SU-DHL-6 (cell line): ENCODE measurements around the gene CYP1A1.

ENCODE experiments used
- H2AFZ ChIP-seq: fragments of 200-600 bp; sonication (generic); 2 replicates; pipeline ENCODE4 v1.6.1; 2014; ENCODE audit warnings: low read depth, mild to moderate bottlenecking, moderate library complexity, mixed read lengths, antibody characterized with exemption, low read length; ENCODE audit not compliant: severe bottlenecking
- H3F3A ChIP-seq: fragments of 200-600 bp; shearing (Covaris generic); 2 replicates; pipeline ENCODE4 v1.6.0; 2016; ENCODE audit warnings: antibody characterized with exemption, mild to moderate bottlenecking; ENCODE audit not compliant: insufficient read depth
- H3K27ac ChIP-seq: fragments of 200-600 bp; sonication (generic); 2 replicates; pipeline ENCODE4 v1.5.1; 2016; ENCODE audit warnings: low read depth, mild to moderate bottlenecking, low read length, moderate library complexity, mixed read lengths
- H3K27me3 ChIP-seq: fragments of 200-600 bp; sonication (generic), shearing (Covaris generic); 2 replicates; pipeline ENCODE4 v1.6.0; 2014; ENCODE audit warnings: mild to moderate bottlenecking, low read length
- H3K36me3 ChIP-seq: fragments of 200-600 bp; sonication (generic); 2 replicates; pipeline ENCODE4 v1.6.1; 2014; ENCODE audit warnings: mild to moderate bottlenecking, low read length, mixed read lengths
- H3K4me2 ChIP-seq: fragments of 300-600, 200-600 bp; shearing (Covaris generic), sonication (generic); 2 replicates; pipeline ENCODE4 v1.6.0; 2014; ENCODE audit warnings: low read length, low read depth, mild to moderate bottlenecking; ENCODE audit not compliant: poor library complexity, severe bottlenecking
- H3K4me3 ChIP-seq: fragments of 200-600 bp; sonication (generic); 2 replicates; pipeline ENCODE4 v1.5.1; 2014; ENCODE audit warnings: antibody characterized with exemption, low read length, mild to moderate bottlenecking, mixed read lengths; ENCODE audit not compliant: insufficient read depth, poor library complexity, severe bottlenecking
- H3K79me2 ChIP-seq: fragments of 200-600 bp; sonication (generic); 2 replicates; pipeline ENCODE4 v1.6.1; 2014; ENCODE audit warnings: mild to moderate bottlenecking, low read length, moderate library complexity; ENCODE audit not compliant: insufficient read depth
- H3K9ac ChIP-seq: fragments of 200-600 bp; sonication (generic); 2 replicates; pipeline ENCODE4 v1.7.0; 2014; ENCODE audit warnings: mild to moderate bottlenecking, low read length
- H3K9me2 ChIP-seq: fragments of 200-600 bp; sonication (generic); replicated peaks from 2 replicates; pipeline ENCODE4 v1.6.1; 2014; ENCODE audit warnings: low read length; ENCODE audit not compliant: insufficient read depth
- H3K9me3 ChIP-seq: fragments of 200-600 bp; sonication (generic); 2 replicates; pipeline ENCODE4 v1.6.1; 2014; ENCODE audit warnings: low read length, mixed read lengths; ENCODE audit not compliant: insufficient read depth
- H4K20me1 ChIP-seq: fragments of 200-600 bp; sonication (generic); 2 replicates; pipeline ENCODE4 v1.6.1; 2014; ENCODE audit warnings: low read depth, mild to moderate bottlenecking, antibody characterized with exemption, low read length, moderate library complexity, mixed read lengths
- EZH2phosphoT487 ChIP-seq: fragments of 200-600 bp; sonication (generic), shearing (Covaris generic); conservative IDR thresholded peaks from 2 replicates; pipeline ENCODE4 v1.6.1; 2018; ENCODE audit warnings: mild to moderate bottlenecking, antibody characterized with exemption, low read length, moderate library complexity, mixed read lengths
- TF ChIP-seq, protein P1 (sequence below): fragments of 200-600 bp; sonication (generic); IDR thresholded peaks from one replicate; pipeline ENCODE4 v1.5.1; 2017; ENCODE audit warnings: antibody characterized with exemption, mild to moderate bottlenecking, low read length, moderate library complexity; ENCODE audit not compliant: insufficient read depth, poor library complexity, severe bottlenecking

CYP1A1 gene

DNA sequence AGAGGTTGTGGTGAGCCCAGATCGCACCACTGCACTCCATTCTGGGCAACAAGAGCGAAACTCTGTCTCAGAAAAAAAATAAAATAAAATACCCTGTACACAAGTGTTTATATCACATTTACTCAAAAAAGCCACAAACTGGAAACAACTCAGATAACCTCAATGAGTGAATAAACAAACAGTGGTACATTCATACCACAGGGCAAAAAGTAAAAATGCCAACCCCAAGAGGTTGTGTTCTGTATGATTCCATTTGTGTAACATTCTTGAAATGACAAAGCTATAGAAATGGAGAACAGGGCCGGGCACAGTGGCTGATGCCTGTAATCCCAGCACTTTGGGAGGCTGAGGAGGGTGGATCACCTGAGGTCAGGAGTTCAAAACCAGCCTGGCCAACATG is 42.4 kb downstream of the CYP1A1 start:
- Histone ChIP-seq H3K4me3 (no peak overlapping the region), H3K9me3 (no peaks in the 10 kb centered on the region), H3K9ac (no peak overlapping the region), H4K20me1 (0 out of 2 replicates have a peak, but pooled peaks cover 3% of the 10 kb centered on the region), H3K27ac (no peak overlapping the region), H3F3A (no peaks in the 10 kb centered on the region), H3K27me3 (no peaks in the 10 kb centered on the region), H2AFZ (no peak overlapping the region), H3K79me2 (peaks cover 50% of the 10 kb centered on the region), H3K9me2 (no peaks in the 10 kb centered on the region), H3K4me2 (no peak overlapping the region), H3K36me3 (0 out of 2 replicates have a peak, but pooled peaks cover 6% of the 10 kb centered on the region)
- no peak for TF ChIP-seq EZH2phosphoT487
- TF ChIP-seq, protein P1, sequence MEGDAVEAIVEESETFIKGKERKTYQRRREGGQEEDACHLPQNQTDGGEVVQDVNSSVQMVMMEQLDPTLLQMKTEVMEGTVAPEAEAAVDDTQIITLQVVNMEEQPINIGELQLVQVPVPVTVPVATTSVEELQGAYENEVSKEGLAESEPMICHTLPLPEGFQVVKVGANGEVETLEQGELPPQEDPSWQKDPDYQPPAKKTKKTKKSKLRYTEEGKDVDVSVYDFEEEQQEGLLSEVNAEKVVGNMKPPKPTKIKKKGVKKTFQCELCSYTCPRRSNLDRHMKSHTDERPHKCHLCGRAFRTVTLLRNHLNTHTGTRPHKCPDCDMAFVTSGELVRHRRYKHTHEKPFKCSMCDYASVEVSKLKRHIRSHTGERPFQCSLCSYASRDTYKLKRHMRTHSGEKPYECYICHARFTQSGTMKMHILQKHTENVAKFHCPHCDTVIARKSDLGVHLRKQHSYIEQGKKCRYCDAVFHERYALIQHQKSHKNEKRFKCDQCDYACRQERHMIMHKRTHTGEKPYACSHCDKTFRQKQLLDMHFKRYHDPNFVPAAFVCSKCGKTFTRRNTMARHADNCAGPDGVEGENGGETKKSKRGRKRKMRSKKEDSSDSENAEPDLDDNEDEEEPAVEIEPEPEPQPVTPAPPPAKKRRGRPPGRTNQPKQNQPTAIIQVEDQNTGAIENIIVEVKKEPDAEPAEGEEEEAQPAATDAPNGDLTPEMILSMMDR = no peak

DNA sequence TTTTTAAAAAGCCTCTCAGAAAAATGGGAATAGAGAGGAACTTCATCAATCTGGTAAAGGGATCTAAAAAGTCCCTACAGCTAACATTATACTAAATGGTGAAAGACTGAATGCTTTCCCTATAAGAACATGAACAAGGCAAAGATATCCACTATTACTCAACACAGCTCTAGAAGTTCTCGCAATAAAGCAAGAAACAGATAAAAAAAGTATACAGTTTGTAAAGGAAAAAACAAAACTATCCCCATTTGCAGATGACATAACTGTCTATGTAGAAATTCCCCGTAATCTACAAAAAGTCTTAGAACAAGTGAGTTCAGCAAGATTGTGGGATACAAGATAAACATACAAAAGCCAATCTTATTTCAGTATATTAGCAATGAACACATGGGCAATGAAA is 44.9 kb downstream of the CYP1A1 start:
- H3K79me2 ChIP-seq = peaks cover 53% of the 10 kb centered on the region

DNA sequence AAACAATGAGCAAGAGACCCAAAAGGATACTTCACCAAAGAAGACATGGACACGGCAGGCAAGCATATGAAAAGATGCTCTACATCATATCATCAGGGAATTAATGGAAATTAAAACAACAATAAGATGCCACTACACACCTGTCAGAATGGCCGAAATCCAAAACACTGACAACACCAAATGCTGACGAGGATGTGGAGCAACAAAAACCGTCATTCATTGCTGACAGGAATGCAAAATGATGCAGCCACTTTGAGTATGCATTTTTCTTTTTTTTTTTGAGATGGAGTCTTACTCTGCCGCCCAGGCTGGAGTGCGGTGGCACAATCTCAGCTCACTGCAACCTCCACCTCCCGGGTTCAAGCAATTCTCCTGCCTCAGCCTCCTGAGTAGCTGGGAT is 48.5 kb downstream of the CYP1A1 start:
- no peaks in the 10 kb centered on the region for H3K9me3 ChIP-seq
- H3K27ac ChIP-seq = no peak overlapping the region
- no peaks in the 10 kb centered on the region for H3K9me2 ChIP-seq
- H3K4me2 ChIP-seq = no peak overlapping the region
- no peak overlapping the region for H2AFZ ChIP-seq
- TF ChIP-seq EZH2phosphoT487 = no peak
- TF ChIP-seq, protein P1 = no peak
- H3K4me3 ChIP-seq = no peak overlapping the region
- no peak overlapping the region for H3K9ac ChIP-seq
- H3K79me2 ChIP-seq = peaks cover 36% of the 10 kb centered on the region
- H3F3A ChIP-seq = no peaks in the 10 kb centered on the region; the same call in 1 of the 2 replicates
- no peaks in the 10 kb centered on the region for H3K27me3 ChIP-seq
- H4K20me1 ChIP-seq = 0 out of 2 replicates have a peak, but pooled peaks cover 2% of the 10 kb centered on the region
- H3K36me3 ChIP-seq = 0 out of 2 replicates have a peak, but pooled peaks cover 2% of the 10 kb centered on the region

More for the DNA sequence above, 44.9 kb downstream of the CYP1A1 start:
- Histone ChIP-seq H3F3A (no peaks in the 10 kb centered on the region; the same call in 1 of the 2 replicates), H4K20me1 (0 out of 2 replicates have a peak, but pooled peaks cover 3% of the 10 kb centered on the region), H2AFZ (no peak overlapping the region), H3K4me2 (no peak overlapping the region), H3K9me3 (no peaks in the 10 kb centered on the region), H3K4me3 (no peak overlapping the region), H3K27me3 (no peaks in the 10 kb centered on the region), H3K27ac (no peak overlapping the region), H3K9me2 (no peaks in the 10 kb centered on the region), H3K36me3 (0 out of 2 replicates have a peak, but pooled peaks cover 6% of the 10 kb centered on the region), H3K9ac (no peak overlapping the region)
- TF ChIP-seq EZH2phosphoT487 = no peak
- TF ChIP-seq, protein P1 = no peak
